HG03460 (cell line): ENCODE results near the gene OR51V1.
"Not testable (repeated sequence)": the region's sequence is repeated elsewhere in the genome, so short reads cannot be mapped to it uniquely, and the experiment has no call there.

Source experiments
- ATAC-seq: cut with Tn5 transposase; IDR thresholded peaks from one replicate; pipeline ENCODE4 v1.9.1; 2021; ENCODE audit not compliant: unreplicated experiment

The OR51V1 gene, protein sequence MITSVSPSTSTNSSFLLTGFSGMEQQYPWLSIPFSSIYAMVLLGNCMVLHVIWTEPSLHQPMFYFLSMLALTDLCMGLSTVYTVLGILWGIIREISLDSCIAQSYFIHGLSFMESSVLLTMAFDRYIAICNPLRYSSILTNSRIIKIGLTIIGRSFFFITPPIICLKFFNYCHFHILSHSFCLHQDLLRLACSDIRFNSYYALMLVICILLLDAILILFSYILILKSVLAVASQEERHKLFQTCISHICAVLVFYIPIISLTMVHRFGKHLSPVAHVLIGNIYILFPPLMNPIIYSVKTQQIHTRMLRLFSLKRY

DNA sequence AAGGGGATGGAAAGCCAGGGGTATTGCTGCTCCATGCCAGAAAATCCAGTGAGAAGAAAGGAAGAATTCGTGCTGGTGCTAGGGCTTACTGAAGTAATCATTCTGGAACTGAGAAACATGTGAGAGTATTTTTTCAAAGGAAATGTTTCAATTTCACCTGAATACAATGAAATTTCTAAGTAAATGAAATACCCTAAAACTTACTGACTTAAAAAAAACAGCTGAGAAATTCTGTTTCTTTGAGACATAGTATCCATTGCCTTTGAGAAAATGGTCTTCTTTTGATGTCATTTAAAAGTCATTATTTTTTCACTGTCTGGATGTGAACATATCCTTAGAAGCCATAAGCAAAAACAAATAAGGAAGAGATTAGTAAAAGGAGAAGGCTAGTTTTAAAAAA is at the start of gene OR51V1:
Gene OR51V1 (minus strand): TSS at position 101 of the 400 bp plus-strand sequence. CDS start 0 bp downstream, at position 101.
- ATAC-seq: no peak

DNA sequence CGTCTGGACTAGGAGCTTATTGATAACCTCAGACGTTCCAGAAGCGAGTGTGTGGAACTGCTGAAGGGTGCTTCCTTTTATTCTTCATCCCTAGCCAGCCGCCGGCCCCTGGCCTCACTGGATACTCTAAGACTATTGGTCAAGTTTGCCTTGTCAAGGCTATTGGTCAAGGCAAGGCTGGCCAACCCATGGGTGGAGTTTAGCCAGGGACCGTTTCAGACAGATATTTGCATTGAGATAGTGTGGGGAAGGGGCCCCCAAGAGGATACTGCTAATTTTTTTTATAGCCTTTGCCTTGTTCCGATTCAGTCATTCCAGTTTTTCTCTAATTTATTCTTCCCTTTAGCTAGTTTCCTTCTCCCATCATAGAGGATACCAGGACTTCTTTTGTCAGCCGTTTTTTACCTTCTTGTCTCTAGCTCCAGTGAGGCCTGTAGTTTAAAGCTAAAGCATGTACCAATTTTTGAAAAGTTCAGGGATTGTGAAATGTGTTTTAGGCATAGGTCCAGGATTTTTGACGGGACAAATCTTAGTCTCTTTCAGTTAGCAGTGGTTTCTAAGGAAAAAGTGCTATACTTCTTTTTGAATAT is 49.4 kb upstream of the OR51V1 start, which contains the start of gene HBG1:
Gene HBG1 (minus strand): TSS at position 51 of the 590 bp plus-strand sequence. CDS start 53 bp downstream, outside the sequence.
- ATAC-seq: not testable (repeated sequence)

DNA sequence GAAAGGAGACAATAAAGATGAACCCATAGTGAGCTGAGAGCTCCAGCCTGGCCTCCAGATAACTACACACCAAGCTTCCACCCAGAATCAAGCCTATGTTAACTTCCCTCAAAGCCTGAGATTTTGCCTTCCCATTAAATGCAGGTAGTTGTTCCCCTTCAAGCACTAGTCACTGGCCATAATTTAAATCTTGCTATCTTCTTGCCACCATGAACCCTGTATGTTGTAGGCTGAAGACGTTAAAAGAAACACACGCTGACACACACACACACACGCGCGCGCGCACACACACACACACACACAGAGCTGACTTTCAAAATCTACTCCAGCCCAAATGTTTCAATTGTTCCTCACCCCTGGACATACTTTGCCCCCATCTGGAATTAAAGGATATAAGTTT is 48.0 kb upstream of the OR51V1 start:
- not testable (repeated sequence) for ATAC-seq

DNA sequence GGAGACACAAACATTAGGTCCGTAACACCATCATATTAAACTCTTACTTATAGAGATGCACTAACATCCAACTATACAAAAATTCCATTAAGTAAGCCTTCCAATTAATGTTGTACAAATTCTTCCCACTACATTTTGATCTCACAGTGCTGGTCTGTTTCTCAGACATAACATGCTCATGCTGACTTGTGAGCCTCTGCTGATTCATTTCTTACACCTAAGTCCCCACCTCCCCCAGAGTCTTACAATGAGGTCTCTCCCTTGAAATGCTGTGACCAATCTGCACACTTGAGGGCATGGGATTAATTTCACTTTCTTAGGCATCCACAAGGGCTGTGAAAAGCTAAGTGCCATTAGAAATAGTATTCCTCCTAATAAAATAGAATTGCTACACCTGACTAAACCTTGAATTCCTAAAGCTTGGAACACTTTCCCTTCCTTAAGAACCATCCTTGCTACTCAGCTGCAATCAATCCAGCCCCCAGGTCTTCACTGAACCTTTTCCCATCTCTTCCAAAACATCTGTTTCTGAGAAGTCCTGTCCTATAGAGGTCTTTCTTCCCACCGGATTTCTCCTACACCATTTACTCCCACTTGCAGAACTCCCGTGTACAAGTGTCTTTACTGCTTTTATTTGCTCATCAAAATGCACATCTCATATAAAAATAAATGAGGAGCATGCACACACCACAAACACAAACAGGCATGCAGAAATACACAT is 47.1 kb upstream of the OR51V1 start:
- no peak for ATAC-seq

DNA sequence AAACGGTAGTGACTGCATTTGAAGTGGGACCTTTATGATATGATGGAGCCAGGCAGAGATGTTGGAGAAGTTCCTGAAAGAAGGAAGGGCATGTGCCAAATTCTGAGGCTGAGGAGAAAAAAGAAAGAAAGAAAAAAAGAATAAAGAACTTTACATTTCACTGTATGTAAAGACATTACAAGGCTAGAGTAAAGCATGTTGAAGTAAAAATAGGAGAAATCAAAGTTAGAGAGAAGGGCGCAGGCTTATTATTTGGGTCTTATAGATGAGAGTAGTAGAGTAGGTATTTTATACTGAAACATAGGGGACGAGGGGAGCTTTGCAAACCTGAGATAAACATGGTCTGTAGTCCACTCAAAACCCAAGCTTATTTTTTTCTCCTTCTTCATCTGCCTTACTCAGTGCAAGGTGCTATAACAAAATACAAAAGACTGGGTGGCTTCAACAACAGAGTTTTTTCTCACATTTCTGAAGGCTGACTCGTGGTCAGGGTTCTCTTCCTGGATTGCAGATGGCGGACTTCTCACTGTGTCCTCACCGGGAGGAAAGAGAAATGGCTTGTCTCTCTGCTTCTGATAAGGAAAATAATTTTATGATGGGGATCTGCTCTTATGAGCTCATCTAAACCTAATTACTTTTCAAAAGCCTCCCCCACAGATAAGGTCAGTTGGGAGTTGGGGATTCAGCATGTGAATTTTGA is 46.4 kb upstream of the OR51V1 start:
- ATAC-seq: no peak

DNA sequence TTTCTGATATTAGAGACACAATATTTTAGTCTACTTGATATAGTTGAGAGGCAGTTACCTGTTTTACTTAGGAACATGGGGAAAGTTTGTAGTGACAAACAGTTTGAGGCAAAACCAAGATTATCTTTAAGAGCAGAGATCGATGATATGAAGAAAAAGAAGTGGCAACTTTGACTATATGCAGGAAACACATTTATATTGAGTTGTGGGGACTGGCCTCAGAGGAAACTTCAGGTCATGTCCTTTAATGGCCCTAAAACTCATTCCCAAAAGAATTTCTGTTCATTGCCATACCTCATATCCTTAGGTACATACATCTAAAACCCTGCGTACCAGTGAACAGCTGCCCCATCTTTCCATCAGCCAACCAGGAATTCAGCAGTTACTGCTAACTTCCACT is 44.7 kb upstream of the OR51V1 start:
- no peak for ATAC-seq

DNA sequence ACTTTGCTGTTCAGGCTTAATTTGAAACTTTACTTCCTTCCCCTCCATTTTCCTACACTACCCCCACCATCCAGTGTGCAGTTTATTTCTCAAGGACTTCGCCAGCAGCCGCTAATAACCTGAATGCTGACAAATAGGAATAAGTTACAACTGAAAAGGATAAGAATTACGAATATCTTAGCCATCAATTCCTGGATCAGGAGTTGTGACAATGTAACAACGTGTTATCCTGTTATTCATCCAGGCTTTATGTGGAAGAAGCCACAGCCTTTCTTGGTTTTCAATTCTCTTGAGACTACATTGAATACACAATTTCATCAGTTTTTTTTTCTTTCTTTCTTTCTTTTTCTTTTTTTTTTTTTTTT is 43.3 kb upstream of the OR51V1 start:
- ATAC-seq: no peak

DNA sequence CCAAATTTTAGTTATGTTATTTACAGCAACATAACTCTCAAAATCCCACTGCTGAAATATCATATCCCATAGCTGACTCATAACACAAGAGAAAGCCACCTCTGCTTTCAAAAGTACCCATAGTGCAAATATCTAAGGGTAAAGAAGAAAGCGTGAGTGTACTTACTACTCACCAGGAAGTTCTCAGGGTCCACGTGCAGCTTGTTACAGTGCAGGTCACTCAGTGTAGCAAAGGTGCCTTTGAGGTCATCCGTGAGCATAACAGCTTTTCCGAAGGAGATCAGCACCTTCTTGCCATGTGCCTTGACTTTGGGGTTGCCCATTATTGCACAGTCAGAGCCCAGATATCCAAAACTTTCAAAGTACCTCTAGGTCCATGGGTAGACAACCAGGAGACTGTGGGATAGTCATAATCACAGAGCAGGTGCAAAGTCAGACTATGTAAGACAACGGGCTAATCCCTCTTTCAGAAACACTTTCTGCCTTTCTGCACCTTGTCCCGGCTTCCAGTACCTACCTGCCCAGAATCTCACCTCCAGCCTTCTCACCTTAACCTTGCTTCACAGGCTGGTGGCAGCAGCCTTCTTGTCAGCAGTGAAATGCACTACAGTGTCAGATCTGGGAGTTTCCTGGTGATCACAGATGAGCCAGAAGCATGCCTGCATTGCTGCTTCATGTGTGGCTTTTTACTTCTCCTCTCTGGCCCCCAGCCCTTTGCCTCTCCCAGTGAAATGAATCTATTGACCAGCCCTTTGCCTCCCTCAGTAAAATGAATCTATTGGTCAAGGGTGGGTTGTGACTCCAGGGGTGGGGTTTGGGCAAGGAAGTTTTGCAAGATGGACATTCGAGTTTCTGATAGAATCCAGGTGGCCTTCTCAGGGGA is 42.7 kb upstream of the OR51V1 start:
- no peak for ATAC-seq

DNA sequence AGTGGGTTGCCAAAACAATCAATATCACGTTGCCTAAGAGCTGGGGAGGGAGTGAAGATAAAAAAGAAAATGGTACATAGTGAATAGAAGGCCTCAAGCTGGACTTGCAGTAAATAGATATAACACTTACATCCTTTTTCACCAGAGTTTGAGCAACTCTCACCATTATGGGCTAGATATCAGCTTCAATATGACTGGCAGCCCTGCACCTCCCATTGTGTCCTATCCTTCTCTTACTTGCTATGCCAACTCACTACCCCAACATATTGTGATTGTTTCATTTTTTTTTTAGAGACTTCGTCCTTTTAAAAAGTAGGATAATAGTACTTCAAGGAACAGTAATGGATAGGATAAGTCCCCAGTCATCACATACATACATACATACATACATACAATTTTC is 41.7 kb upstream of the OR51V1 start:
- ATAC-seq: no peak

DNA sequence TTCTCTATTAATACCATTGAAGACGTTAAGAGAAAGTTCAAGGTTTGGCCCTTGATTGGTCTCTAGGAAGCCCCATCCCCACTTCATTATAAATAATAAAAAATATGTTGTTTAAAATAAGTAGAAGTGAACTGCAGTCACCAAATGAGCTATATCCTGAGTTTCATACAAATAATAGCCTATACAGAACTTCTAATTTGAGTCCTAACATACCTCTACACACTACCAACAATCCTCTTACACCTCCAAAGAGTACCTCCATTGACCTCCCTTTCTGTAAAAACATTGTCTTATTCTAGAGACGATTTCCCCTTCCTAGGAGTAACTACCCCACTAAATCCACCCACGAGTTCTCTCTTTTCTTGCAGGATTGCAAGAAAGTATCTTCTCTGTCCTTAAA is 41.0 kb upstream of the OR51V1 start:
- ATAC-seq: no peak

DNA sequence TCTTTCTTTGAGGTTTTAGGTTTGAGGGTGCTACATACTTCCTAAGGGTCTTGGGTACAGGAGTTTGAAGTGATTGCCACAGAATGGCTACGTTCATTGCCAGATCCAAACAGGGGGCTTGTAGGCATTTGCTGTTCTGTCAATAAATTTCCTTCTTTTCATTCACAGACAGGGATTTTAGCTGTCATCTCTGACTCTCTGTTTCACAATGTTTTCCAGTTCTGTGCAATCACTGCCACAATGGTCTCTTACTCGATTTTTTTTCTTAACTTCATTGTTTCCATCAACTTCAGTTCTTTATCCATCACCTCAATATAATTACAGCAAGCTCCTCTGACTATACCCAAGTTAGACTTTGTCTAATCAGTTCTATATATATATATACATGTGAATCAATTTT is 40.0 kb upstream of the OR51V1 start:
- no peak for ATAC-seq

DNA sequence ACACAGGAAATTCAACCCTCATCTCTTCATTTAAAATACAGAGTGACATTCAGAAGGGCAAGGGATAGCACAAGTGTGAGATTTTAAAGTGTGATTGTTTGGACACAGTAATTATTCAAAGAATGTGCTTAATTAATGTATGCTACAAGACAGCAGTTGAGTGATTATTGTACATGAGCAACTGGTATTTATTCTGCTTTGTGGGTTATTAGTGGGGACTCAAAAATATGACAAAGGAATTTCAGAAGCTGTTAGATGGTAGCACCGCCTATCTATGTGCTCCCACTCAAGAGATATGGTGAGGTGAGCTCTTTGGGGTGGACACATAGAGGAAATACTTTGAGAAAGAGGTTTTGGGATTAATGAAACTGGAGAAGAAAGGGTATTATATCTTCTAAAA is 39.6 kb upstream of the OR51V1 start:
- no peak for ATAC-seq

DNA sequence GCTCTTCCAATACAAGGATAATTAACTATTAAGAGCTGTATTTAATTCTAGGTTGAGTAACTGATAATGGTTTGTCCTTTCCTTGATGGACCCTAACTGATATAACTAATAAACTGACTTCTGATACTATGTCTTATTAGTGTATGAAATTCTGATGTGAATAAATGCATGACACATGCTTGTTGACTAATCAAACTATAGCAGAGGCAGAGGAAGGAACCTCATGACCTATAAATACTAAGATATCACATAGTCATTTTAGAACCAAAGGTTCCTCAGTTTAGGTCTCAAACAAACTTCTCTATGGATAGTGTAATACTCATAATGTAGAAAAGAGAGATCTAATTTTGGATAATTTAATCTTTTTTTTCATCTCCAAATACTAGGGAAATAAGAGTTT is 38.6 kb upstream of the OR51V1 start:
- ATAC-seq: no peak

DNA sequence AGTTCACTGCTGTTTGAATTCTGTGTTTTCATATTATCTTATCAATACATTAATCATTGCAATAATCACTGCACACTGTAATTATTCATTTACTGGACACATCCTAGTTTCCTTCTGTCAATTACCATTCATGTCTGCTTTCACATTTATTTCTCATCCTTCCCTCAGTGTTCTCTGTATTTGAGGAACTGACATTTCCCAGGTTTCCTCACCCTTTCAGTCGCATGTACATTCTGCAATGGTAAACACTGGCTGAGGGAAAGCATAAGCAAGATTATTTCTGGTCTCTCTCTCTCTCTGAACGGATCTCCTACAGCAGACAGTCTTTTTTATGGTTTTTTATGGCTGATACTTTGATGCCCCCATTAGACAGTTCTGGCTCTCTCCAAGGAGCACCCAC is 38.0 kb upstream of the OR51V1 start:
- no peak for ATAC-seq

DNA sequence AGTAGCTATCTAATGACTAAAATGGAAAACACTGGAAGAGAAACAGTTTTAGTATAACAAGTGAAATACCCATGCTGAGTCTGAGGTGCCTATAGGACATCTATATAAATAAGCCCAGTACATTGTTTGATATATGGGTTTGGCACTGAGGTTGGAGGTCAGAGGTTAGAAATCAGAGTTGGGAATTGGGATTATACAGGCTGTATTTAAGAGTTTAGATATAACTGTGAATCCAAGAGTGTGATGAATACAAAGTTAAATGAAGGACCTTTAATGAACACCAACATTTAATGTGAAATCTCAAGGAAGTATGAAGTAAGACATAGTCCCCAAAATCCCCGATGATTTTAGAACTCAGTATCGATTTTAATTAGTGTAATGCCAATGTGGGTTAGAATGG is 36.9 kb upstream of the OR51V1 start:
- ATAC-seq: no peak

DNA sequence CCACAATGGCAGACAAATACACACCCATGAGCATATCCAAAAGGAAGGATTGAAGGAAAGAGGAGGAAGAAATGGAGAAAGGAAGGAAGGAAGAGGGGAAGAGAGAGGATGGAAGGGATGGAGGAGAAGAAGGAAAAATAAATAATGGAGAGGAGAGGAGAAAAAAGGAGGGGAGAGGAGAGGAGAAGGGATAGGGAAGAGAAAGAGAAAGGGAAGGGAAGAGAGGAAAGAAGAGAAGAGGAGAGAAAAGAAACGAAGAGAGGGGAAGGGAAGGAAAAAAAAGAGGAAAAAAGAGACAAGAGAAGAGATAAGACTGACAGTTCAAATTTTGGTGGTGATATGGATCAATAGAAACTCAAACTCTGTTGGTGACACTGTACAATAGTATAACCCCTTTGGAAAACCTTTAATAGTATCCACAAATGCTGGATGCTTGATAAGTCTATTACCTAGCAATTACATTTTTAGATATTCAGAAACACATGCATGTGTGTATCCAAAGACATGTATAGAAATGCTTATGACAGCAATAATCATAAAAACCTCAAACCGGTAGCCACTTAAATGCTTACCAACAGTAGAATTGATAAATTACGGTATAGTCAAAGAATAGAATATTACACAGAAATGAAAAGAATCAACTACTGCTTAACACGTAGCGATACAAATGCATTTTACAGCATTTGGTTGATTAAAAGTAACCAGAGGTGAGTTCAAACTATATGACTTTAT is 35.0 kb upstream of the OR51V1 start:
- ATAC-seq: no peak

DNA sequence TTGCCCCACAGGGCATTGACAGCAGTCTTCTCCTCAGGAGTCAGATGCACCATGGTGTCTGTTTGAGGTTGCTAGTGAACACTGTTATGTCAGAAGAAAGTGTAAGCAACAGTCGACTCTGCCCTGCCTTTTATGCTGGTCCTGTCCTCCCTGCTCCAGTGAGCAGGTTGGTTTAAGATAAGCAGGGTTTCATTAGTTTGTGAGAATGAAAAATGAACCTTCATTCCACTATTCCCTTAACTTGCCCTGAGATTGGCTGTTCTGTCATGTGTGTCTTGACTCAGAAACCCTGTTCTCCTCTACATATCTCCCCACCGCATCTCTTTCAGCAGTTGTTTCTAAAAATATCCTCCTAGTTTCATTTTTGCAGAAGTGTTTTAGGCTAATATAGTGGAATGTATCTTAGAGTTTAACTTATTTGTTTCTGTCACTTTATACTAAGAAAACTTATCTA is 33.9 kb upstream of the OR51V1 start, which contains the start of gene HBD:
Gene HBD (minus strand): TSS at position 103 of the 454 bp plus-strand sequence. CDS start 50 bp downstream, at position 53.
- ATAC-seq: peak; percentile 67

DNA sequence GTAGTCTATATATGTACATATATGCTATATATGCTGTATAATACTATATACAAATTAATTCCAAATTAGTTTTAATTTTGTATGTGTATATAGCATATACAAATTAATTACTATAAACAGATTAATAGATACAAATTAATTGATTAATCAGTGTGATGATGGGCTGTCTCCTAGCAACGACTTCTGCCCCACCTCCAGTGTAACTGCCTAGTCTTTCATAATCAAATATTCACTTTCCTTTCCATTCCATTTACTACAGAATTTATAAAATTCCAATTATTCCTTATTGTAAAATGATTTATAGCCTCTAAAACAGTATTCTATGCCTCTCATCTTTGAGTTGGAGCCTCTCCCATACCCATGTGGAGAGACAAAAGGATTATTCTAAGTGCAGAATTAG is 32.8 kb upstream of the OR51V1 start:
- no peak for ATAC-seq

DNA sequence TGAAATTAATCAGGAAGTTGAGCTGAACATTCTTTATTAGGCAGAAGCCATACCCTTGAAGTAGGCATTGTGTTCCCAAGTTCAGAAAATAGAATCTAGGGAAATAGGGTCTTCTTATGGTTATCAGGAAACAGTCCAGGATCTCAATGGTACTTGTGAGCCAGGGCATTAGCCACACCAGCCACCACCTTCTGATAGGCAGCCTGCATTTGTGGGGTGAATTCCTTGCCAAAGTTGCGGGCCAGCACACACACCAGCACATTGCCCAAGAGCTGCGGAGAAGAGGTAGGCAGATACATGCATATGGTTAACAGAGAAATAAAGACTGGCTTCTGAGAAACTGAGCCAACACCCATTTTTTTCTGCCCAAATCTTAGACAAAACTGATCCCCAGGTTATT is 32.3 kb upstream of the OR51V1 start:
- no peak for ATAC-seq

DNA sequence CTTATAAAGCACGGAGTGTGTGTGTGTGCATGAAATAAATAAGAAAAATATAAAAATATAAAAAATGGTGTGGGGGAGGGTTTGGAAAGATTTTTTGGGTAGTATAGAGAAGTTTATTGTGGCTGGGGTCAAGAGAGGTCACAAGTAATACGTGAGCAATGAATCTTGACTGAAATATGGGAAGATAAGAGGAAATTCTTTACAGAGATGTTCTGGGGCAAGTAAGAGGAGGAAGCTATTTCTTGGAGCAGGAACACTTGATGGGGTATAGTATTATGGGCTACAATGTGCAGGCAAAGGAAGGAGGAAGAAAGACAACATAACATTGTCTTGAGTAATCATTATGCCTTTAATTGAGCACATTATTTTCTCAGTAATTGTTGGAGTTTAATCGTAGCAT is 31.7 kb upstream of the OR51V1 start:
- no peak for ATAC-seq
